ENCODE results near the gene EDN1.
"Not testable (repeated sequence)": the region's sequence is repeated elsewhere in the genome, so short reads cannot be mapped to it uniquely, and the experiment has no call there.

Gene EDN1

GRCh38 chr6:12328701-12329100 lies 38.5 kb downstream of the EDN1 start:
- no peak for DNase-seq

DNA sequence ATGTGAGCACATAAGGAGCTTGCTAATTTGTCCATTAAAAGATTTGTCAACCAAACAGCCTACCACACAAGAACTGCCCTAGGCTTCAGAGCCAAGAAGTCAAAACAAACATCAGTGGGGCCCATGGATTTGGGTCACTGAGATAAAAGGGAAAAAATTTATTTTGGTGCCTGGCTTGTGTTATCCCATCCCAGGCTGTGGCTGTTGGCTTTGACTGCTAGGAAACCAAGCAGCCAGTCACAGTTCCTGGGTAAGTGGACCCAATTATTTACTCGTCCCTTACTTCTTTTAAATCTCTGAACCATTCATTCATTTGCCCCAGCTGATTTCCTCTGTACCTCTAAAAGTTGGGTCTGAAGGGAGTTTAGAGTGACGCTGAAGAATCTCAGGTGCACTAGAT lies 41.3 kb downstream of the EDN1 start:
- DNase-seq: no peak

DNA sequence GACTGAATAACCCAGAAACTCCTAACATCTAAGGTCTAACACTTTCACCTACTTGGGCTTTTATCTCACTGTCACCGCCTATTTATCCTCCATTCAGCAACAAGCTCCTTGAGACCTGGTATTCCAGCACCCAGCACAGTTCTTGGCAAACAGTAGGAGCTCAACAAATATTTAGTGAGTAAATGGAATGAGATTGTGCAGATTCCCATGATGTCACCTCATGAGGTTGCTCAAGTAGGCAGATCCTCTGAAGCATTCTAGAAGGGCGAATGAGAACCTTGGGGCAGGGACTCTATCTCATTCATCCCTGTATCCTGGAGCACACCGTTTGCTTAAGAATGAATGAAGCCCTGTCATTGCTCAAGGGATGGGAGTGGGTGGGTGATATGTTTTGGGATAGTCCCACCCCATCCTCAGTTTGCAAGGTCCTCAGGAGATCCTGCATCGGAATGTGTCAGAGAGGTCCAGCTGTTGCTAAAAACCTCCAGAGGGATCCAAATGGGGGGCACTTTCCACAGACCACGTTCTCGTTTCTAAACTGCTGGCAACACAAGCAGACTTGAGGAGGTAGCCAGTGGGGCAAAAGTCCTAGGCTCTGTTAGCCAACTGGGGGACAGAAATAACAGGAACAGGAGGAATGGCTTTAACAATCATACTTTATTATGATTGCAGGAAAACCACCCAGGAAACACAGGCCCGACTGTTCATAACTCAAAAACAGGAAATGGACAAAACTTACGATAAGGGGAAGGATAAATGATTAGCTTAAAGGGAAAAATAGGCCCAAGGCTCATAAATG lies 42.0 kb downstream of the EDN1 start:
- no peak for DNase-seq

- not testable (repeated sequence) for DNase-seq
Observed at GRCh38 chr6:12332750-12333079, 42.6 kb downstream of the EDN1 start.

DNA sequence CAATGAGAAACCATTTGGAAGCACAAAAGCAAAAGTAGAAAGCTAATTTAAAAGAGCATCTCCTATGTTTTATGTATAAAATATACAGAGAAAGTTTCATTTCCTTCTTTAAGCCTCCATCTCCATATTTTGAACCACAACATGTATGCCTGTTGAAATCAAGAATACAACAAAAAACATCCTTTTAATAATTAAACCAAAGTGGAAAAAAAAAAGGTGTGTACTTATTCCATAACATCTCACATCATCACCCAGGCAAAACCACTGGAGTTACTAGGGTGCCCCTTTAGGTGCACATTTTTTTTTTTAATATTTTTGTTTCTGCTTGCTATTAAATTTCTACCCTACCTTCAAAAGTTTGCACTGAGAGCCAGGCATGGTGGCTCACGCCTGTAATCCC lies 43.0 kb downstream of the EDN1 start:
- DNase-seq: no peak

DNA sequence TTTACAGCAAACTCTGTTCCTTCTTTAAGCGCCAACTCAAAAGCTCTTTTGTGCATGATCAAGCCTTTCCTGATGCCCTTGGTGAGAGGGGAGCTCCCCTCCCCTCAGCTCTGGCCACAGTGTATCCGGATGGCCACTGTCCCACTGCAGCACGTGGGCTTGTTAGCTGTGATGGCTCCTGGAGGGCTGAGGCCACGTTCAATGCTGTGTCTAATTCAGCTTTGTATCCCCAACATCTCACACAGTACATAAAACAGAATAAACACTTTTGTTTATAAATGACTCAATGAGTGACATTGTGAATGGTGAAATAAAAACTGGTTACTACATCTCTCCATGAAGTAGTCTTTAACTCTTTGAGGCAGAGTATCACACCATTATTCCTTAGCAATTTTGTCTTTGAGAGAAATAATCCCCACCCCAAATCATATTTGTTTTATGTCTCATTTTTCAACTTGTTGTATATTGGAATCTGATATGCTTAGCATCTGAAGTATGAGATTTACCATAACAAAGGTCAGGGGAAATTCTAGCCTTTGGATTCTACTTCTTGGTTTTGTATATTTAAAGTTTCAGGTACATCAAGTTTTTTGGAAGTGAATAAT lies 44.5 kb downstream of the EDN1 start:
- no peak for DNase-seq

GRCh38 chr6:12335131-12335527 lies 45.0 kb downstream of the EDN1 start:
- no peak for DNase-seq

DNA sequence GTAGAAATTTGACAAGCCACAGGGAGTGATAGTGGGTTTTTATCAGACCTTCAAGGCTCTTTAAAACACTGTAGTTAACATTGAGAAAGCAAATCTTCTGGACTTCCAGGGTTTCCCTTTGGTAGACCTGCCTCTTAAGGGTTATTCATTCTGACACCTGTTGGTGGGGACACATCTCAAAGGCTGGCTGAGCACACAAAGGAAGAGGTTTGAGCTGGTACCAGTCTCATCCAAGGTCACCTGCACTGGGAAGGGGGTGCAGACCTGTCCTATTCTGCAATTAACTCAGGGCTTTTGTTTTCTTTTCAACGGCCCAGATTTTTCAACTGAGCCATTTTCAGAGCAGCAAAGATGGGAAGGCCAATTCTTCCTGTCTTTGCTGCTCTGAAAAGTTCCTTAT lies 45.6 kb downstream of the EDN1 start:
- no peak for DNase-seq

DNA sequence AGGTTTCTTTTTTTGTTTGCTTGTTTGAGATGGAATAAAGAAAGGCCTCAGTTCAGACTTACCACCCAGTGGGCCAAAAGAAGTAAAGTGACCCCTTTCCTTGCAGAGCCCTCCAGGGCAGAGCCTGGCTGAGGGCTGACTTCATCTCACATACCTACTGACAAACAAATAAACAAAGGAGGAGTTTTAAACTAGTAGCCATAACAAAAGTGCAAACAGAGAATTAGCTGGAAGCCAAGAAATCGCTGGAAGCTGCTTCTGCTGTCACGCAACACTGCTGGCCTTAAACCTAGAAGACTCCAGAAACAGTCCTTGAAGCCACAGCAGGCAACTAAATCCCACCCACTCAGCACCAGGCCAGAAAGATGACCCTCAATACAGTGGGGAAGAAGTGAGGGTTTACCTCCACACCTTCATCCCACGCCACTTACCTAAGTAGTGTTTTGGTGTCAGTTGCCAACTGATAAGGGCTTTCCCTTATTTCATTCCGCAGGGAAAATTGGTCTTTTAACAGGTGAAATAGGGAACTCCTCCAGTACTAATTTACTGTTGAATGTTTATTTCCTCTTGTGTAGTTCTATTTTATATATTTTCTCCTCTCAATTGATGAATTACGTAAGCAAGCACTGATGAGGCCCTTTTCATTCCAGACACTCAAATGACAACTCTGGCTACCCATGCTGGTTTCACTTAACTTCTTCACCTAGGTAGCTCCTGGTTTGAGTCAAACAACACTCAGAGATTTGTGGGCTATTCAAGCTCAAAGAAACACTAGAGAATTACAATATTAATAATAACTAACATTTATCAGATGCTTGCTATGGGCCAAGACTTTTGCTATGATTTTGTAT lies 46.2 kb downstream of the EDN1 start:
- no peak for DNase-seq

- no peak for DNase-seq
Observed at GRCh38 chr6:12339022-12339421, 48.9 kb downstream of the EDN1 start.

GRCh38 chr6:12339808-12340487 lies 49.8 kb downstream of the EDN1 start:
- no peak for DNase-seq

GRCh38 chr6:12340488-12340818 lies 50.3 kb downstream of the EDN1 start:
- no peak for DNase-seq

DNA sequence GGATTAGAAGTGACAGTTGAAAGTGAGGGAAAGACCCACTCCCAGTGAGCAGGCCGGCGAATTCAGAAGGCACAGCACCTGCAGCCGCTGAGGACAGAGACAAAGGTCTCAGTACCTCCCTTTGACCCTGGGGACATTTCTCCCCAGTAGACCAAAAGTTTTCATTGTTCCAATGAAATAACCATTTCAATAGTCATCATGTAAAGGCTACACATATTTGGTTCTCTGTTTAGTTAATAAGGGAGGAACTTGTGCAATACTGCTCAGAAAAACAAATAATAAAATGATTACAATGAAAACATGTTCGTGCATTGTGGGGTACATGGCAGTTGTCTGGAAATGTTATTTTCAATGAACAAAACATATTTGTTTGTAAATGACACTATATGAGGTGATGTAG lies 52.5 kb downstream of the EDN1 start:
- DNase-seq: no peak

DNA sequence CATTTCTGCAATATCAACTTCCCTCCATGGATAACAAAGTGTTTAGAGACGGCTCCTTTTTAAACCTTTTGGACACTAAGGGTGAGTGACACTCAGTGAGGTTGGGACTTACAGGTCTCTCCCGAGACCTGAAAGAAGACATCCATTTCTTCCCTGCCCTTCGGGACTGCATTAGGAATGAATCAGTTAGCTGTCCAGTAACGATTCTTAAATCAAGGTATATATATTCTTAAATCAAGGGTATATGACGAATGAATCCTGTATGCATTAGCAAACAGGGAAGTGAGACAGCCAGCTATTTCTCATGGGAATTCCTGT lies 52.9 kb downstream of the EDN1 start:
- no peak for DNase-seq

DNA sequence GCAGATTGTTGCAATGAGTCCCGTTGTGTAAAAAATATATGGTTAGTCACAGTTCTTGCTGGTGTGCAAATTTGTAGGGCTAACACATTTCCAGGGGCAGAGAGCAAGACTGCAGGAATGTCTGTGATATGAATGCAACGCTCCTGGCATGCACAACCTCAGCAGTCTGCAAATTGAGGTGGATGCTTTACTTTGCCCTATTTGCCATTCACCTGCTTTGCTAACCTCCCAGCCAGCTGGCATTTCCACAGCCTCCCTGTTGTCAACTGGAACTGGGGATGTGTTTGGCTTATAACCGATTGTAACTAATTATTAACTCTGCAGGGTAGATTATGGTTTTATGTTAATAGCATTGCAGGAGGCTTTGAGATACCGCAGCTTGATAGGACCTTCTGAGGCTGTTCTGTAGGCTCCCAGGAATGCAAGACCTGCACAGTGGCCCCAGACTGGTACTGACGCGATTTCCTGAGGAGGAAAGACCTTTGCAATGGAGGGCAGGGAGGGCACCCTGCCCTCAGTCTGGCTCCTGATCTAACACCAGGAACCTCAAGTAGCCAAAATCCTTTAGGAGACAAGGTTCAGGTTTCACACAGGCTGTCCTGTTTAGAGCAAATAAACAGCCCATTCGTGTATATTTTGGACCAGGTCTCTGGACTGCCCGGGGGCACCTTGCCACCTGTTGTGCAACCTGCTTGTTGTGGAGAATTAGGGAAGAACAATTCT lies 53.4 kb downstream of the EDN1 start:
- DNase-seq: no peak

- DNase-seq: no peak
Observed at GRCh38 chr6:12344296-12344695, 54.1 kb downstream of the EDN1 start.

DNA sequence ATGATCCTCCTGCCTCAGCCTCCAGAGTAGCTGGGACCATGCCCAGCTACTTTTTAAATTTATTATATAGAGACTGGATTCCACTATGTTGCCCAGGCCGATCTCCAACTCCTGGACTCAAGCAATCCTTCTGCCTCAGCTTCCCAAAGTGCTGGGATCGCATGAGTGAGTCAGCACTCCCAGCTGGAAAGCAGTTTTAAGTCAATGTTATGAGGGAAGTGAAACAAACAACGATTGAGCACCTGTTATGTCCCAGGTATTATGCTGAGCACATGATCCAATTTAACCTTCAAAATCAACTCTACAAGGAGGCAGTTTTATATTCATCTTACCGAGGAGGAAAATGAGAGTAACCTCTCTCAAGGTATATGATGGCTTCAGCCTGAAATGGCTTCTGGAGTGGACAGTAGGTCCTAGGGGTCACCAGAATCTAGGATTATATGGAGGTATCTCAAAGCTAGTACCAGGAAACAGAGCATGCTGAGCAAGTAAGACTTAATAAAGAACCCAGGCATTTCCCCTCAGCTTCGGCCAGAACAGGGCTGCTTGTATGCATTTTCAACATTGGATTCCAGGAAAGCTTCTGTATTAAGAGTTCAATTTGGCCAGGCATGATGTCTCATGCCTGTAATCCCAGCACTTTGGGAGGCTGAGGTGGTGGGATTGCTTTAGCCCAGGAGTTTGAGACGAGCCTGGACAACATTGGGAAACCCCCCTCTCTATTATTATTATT lies 55.0 kb downstream of the EDN1 start:
- DNase-seq: no peak

- no peak for DNase-seq
Observed at GRCh38 chr6:12345694-12346058, 55.5 kb downstream of the EDN1 start.

Data from stimulated activated CD4-positive, alpha-beta T cell treated with anti-CD3 and anti-CD28 coated beads, Interleukin-4, amount 100 ng/mL, for 4 hours (primary cell).